H54 (cell line): Measurements from ENCODE around the gene ADAMTSL4.

Source experiments
- DNase-seq: peaks from one replicate; pipeline ENCODE4 v3.0.0; 2011; ENCODE audit warnings: low spot score, mixed read lengths; ENCODE audit not compliant: insufficient read length
- FAIRE-seq: peaks from 3 replicates; lab custom pipeline; 2011; peaks lifted over from hg19 to GRCh38; lab: Jason Lieb, UNC
- POLR2A ChIP-seq: IDR thresholded peaks from 2 replicates; pipeline ENCODE4 v1.6.1; 2011; ENCODE audit warnings: low read depth, mild to moderate bottlenecking, low read length

The ADAMTSL4 gene

DNA sequence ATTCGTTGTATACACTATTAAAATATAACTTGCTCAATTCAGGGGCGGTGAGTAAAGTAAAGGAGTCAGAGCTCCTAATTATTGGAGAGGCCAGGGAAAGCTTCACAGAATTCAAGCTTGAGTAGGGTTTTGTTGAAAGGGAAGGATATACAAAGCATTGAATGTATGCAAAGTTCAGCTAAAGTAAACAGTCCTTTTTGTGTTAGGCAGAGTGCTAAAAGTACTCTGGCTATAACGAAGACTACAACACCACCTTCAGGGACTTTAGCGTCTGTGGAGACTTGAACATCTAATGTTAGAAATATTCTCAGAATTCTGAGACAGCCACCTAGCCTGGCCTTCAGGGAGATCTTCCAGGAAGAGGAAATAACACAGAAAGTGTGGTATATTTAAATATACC, 32.6 kb upstream of the ADAMTSL4 start:
- DNase-seq = no peak
- TF ChIP-seq POLR2A = no peak

DNA sequence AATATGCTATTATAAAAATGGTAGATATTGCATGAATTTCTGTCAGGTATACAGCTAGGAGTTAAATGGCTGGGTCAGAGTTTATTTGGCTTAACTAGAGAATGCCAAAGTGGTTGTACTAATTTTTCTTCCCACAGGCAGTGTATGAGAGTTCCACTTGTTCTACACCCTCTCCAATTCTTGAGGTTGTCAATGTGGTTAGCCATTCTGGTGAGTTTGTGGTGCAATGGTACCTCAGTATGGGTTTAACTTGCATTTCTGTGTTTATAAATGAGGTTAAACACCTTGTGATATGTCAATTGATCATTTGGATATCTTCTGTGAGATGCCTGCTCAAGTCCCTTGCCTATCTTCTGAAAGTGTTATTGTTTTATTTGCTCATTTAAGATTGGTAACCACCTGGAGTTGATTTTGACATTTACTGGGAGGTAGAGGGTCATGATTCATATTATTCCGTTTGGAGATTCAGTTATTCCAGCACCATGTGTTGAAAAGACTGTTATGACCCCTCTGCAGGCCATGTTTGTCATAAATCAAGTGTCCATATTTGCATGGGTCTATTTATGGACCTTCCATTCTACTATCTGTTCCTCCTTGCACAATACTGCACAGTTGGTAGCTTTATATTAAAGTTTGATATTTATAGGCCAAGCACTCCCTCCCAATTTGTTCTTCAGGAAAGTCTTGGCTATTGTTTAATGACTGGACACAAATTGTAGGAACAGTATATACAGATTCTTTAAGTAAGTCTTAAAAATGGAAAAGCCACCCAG, 27.8 kb upstream of the ADAMTSL4 start:
- DNase-seq (no peak), FAIRE-seq (no peak)
- no peak for TF ChIP-seq POLR2A

More for the DNA sequence above, 32.6 kb upstream of the ADAMTSL4 start:
- FAIRE-seq = no peak

DNA sequence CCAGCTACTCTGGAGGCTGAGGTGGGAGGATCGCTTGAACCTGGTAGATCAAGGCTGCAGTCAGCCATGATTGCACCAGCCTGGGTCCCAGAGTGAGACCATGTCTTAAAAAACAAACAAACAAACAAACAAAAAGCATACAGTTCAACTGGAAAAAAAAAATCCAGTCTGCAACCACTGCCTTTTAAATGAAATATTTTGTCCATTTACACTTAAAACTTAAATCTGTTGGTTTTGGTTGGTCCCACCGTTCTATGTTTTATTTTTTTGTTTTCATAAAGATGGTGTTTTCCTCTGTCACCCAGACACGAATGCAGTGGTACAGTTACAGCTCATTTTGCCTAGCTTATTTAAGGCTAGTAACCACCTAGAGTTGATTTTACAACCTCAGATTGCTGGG, 23.9 kb upstream of the ADAMTSL4 start:
- DNase-seq (no peak), FAIRE-seq (no peak)
- no peak for TF ChIP-seq POLR2A

DNA sequence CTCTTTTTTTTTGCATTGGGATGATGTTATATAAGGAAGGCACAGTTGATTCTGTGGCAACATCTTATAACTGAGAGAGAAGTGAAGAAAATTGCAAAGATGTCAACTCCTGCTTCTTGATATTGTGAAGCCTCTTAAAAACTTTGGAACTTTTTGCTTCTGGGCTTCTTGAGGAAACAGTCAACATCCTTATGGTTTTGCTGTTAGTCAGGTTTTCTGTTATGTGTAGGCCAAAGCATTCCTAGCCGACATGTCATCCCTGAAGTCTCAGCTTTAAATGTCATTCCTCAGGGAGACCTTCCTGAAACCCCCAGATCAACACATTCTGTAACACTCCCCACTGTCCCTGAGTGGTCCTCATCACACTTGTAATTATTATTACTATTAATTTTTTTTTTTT, 21.0 kb upstream of the ADAMTSL4 start:
- no peak for TF ChIP-seq POLR2A
- FAIRE-seq = no peak

DNA sequence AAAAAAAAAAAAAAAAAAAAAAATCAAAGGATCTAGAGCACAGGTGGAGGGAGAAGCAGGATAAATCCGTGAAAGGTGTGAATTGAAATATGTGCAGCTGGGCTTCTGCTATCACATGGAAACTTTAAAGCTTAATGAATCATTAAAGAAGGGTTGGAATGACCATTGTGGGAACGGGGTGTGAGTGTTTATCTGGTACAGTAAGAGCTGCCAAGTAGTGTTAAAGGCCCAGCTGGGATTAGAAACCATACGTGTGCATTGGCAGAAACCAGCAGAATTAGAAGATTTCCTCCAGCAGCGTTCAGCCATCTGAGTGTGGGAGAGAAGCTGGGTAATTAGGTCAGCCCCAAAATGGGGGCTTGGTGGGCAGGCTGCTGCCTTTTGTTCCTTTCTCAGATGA, 20.2 kb upstream of the ADAMTSL4 start:
- DNase-seq = no peak
- FAIRE-seq = no peak
- TF ChIP-seq POLR2A = no peak

More for the DNA sequence above, 21.0 kb upstream of the ADAMTSL4 start:
- DNase-seq = no peak

DNA sequence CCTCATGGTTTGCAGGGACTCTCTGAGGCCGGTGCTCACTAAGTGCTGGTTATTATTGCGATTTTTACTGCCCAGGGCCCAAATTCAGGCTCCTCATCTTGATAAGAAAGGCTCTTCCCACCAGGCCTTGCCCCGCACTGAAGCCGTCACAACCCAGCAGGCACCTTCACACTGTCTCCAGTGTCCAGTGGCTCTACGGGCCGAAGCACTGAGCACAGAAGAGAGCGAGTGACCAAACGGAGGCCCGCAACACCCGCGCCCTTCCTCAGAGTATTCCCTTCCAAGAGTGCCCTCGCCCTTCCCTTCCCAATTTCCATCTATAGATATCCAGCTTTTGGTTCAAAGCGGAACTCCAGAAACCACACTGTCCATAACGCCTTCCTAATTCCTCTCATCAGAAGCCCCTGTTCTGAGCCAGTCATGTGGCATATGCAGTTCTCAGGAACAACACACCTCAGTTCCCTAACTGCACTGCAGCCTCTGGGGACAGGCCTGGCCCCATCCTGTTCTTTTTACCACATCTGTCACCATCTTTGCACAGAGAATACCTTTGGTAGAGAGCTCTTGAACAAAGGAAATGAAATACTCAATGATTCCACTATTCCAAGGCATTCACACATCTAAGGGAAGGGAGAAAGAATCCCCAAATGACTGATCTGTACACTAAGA, 18.6 kb upstream of the ADAMTSL4 start:
- DNase-seq = no peak

DNA sequence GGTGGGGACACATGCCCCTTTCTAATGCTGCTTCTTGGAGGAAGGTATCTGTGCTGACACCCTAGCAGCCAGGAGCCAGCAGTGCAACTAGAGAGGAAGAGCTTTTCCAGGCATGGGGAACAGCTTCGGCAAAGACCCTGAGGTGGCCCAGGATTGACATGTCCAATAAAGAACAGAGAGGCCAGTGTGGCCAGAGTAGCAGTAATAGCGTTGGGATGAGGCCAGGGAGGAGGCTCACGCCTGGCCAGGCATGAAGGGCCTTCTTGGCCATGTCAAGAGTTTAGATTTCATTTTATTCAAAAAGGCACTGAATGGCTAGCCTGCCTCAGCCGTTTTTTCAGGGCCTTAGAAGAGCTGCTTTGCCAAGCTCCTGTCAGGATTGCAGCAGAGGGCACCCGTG, 16.3 kb upstream of the ADAMTSL4 start:
- DNase-seq (no peak), FAIRE-seq (no peak)
- TF ChIP-seq POLR2A = no peak

More for the DNA sequence above, 18.6 kb upstream of the ADAMTSL4 start:
- FAIRE-seq = no peak
- TF ChIP-seq POLR2A = no peak

DNA sequence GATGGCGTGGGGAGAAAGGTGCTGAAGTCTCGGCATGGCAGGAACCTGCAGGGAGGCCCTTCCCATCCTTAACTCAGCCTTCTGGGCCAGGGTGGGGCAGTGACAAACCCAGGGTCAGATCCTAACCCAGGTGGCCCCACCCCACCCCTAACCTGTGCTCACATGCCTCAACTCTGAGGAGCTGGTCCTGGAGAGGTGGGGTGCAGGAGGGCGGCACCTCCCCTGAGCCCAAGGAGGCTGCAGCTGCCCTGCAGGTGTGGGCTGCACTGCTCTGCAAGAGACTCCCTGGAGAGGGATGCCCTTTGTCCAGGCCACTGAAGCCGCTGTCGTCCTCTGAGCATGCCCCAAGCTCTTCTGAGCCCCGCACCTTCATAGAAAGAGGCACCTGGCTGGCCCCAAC, 15.2 kb upstream of the ADAMTSL4 start:
- FAIRE-seq = no peak
- no peak for DNase-seq
- no peak for TF ChIP-seq POLR2A

DNA sequence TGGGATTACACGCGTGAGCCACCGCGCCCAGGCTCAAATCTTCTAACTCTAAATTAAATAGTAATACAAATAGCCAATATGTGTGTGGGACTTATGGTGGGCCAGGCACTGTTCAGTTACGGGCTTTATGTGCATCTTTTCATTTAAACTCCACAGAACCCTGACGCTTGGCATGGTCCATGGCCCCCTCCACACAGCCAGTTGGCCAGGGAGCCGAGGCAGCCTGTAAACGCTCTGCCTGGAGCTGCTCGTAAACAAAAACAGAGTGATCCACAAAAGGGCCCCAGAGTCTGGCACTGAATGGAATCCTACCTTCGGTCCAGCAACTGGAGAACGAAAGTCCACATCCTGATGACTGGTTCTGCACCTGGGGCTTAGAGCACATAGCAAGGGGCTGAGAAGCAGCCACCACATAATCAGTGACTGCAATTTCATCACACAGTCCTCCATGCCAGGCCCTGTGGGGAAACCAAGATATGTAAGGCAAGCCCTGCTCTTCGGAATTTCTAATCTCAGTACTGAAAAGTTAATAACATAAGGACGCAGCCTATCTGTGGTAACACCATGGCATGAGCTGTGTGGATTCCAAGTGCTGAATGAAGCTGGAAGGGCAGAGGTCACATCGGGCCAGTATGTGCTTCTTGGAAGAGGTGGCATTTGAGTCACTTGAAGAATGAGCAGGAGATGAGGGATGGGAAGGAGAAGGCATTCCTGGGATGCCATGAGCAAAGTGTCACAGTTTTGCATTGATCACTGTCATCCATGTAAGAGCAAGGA, 13.5 kb upstream of the ADAMTSL4 start:
- FAIRE-seq (no peak), DNase-seq (no peak)
- no peak for TF ChIP-seq POLR2A

DNA sequence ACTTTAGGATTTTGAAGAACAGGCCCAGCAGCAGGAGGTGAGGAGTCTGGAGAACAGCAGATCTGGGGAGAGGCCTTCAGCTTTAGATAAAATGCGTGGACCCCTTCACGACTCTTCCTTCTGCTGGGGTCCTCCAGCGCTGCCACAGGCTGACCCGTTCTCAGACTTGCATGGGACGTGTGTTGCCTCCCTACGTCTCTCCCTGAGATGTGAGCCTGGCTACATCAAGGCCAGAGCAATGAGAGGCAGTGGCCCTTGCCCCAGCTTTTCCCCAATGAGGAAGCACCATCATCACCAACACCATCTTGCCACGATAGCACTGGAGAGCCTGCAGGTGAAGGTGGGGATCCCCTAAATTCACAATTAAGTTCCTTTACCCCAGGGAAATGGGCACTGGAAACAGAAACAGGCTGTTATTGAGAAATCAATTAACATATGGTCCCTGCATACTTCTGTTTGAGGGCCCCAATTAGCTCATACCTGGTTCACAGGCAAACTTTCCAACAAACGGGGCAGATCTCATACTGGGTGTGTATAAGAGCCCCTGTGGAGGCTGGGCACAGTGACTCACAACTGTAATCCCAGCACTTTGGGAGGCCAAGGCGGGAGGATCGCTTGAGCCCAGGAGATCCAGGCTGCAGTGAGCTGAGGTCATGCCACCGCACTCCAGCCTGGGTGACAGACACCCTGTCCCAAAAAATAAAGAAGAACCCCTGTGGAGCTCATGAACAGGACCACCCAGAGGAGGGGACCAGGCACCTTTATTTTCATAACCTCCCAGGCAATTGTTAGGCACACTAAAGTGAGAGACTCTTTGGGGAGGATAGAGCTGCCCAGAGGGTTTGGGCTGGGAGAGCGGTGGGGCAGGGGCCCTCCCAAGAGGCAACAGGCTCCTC, 12.1 kb upstream of the ADAMTSL4 start:
- DNase-seq (no peak), FAIRE-seq (no peak)
- TF ChIP-seq POLR2A = no peak

DNA sequence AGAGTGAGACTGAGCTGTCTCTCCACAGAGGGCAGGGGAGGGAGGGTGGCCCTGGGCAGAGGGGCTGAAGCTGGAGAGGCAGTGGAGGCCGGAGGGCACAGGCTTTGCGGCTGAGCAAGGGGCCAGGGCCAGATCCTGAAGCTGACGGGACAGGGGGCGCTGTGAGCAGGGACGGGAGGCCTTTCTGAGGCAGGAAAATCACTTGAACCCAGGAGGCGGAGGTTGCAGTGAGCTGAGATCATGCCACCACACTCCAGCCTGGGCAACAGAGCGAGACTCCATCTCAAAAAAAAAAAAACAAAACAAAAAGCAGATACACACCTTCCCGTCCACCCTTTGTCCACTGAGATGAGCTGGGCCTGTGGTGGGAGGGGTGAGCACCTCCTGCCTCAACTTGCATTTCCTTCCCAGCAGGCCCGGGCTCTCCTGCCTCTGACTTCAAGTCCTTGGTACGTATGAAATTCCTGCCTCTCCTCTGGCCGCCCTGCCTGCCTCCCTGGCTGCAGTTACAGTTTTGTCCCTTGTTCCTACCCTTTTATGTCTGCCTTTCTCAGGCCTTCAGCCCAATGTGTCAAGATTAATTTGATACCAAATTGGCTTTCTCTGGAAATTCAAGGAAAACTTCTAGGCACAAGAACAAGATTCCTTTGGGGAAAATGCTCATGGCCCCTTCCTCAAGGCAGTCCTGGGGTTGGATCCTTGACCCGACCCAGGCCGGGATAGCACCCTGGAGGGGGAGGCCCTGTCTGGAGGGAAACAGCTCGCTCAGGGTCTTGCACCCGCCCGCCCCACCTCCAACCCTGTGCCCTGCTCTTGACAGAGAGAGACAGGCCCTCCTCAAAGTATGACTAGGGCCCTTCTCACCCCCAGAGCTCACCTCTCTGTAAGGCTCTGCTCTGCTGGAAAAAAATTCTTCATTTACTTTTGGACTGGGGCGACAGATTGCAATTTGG, 11.2 kb upstream of the ADAMTSL4 start:
- DNase-seq = no peak
- TF ChIP-seq POLR2A = no peak
- FAIRE-seq = no peak

DNA sequence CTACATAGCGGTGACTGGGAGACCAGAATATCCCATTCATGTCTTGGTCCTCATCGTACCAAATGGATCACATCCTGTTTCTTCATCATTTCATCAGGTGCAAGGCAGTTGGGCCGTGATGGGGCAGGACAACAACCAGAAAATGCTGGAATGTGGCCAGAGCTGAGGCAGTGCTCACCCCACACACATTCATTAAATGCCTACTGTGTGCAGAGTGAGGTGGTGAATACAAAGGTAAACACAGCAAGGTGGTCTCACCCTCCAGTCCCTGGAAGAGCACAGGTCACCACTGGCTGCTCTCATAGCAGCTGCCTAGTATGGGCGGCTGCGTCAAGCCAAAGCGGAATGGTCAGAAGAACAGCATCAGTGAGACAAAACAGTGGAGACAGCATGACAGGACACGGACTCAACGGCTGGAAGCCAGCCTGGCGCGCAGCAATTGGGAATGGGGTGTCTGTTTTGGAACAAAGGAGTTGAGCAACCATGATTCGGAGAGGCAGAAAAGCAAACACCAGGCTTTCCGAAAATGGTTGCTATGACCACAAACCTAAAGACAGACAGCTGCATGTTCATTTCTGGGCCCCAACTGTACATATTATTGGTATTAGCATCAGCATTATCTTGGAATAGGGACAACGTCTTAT, 5.6 kb upstream of the ADAMTSL4 start:
- TF ChIP-seq POLR2A = no peak
- no peak for FAIRE-seq
- no peak for DNase-seq
